Breast epithelium (tissue), 4 donors: ENCODE results near the gene COL28A1. TPM values are rescaled to one million over a fixed set of nuclear protein-coding genes. Genes with fewer than 3 reads are reported as not detected.

Source experiments
- DNase-seq, 2 donors: peaks; one replicate each; pipeline ENCODE4 v3.0.0-alpha.2; 2019; ENCODE audit warnings: low spot score in 2 of 2
- H3K27ac ChIP-seq, 2 donors: fragments of 200-600 bp; sonication (generic) in 1 of 2; one replicate each; pipeline ENCODE4 v1.5.1; 2016 to 2019; ENCODE audit warnings: mild to moderate bottlenecking in 1 of 2
- H3K27me3 ChIP-seq, 2 donors: fragments of 200-600 bp; sonication (generic) in 1 of 2; one replicate each; pipeline versions ENCODE4 v1.5.1 to v1.6.0; 2017 to 2019; ENCODE audit warnings: control low read depth in 1 of 2, mild to moderate bottlenecking in 1 of 2
- H3K36me3 ChIP-seq: fragments of 200-600 bp; one replicate; pipeline ENCODE4 v1.5.1; 2019
- H3K4me1 ChIP-seq, 2 donors: fragments of 200-600 bp; sonication (generic); one replicate each; pipeline ENCODE4 v1.5.1; 2016 to 2019; ENCODE audit warnings: control low read depth in 1 of 2
- H3K4me3 ChIP-seq, 3 donors: fragments of 200-600 bp; sonication (generic); 1 replicate in 2 of 3; 2 replicates in 1 of 3; pipeline ENCODE4 v1.5.1; 2016 to 2019; ENCODE audit warnings: mild to moderate bottlenecking in 3 of 3, moderate library complexity in 2 of 3
- H3K9me3 ChIP-seq, 2 donors: fragments of 200-600 bp; sonication (generic) in 1 of 2; one replicate each; pipeline ENCODE4 v1.5.1; 2016 to 2019; ENCODE audit warnings: control low read depth in 1 of 2
- CTCF ChIP-seq, 3 donors: fragments of 450-650 bp; IDR thresholded peaks; one replicate each; pipeline ENCODE4 v1.5.1; 2016 to 2017; ENCODE audit warnings: antibody characterized with exemption in 3 of 3, mild to moderate bottlenecking in 3 of 3, moderate library complexity in 3 of 3
- POLR2A ChIP-seq: fragments of 450-650 bp; IDR thresholded peaks from one replicate; pipeline ENCODE4 v1.6.1; 2016; ENCODE audit warnings: antibody characterized with exemption, mild to moderate bottlenecking, moderate library complexity
- POLR2AphosphoS5 ChIP-seq, 3 donors: sonication (generic); formaldehyde crosslinking; IDR thresholded peaks; one replicate each; pipeline ENCODE4 v1.6.1; 2017; ENCODE audit warnings: antibody characterized with exemption in 3 of 3
- intact Hi-C: fragments of 100-400 bp; cut with DNase I; formaldehyde crosslinking; loops from one replicate; pipeline ENCODE4 v1.15.1; 2023; ENCODE audit warnings: low total_unique reads
- total RNA-seq, 3 donors: library from RNA; depleted of rRNA; stranded (reverse); fragments of >200 nt; gene quantifications; one replicate each; pipeline ENCODE4 v1.1.0, GENCODE V29; 2016

The COL28A1 gene
- total RNA-seq, 3 donors from 2014 or later: 1.1 to 5.7 (median 4.9) TPM

DNA sequence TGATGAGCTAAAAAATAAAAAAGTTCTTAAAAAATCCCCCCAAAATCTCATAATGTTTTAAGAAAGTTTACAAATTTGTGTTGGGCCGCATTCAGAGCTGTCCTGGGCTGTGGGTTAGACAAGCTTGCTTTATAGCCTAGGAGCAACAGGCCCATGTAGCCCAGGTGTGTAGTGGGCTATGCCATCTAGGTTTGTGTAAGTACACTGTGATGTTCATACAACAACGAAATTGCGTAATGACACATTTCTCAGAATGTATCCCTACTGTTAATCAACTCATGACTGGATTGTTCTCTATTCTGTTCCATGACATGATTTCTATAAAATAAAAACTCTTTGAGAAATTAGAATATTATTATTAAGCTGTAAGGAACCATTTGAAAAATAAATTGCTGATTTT, 44.0 kb upstream of the COL28A1 start:
- no peak for DNase-seq
- Histone ChIP-seq H3K9me3 (no peaks in the 10 kb centered on the region), H3K27ac (no peak overlapping the region), H3K27me3 (no peaks in the 10 kb centered on the region), H3K36me3 (peaks cover 3% of the 10 kb centered on the region), H3K4me3 (no peak overlapping the region), H3K4me1 (no peaks in the 10 kb centered on the region)
- intact Hi-C loops: no loop called here
- TF ChIP-seq POLR2AphosphoS5 (IDR thresholded peaks at IDR 0.05) (no peak), POLR2A (no peak), CTCF (IDR thresholded peaks at IDR 0.05) (no peak)

DNA sequence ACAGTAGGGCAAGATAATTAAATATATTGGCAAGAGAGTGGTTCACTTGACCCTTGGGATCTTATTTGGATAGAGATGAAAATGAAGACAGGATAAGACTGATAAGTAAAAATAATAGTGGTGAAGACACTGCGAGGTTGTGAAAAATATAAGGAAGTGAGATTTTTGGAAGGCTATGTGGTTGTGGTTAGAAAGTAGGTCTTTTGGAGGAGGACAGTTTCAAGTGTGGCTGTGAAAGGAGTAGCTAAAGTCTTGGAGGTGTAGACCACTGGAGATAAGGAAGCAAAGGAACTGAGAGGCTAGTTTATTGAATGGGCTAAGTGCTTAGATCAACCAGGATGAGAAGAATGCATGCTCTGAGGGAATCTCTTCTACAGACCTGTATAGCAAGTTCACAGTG, 42.2 kb upstream of the COL28A1 start:
- Histone ChIP-seq H3K27ac (no peak overlapping the region), H3K27me3 (no peaks in the 10 kb centered on the region), H3K36me3 (peaks cover 3% of the 10 kb centered on the region), H3K4me1 (no peaks in the 10 kb centered on the region), H3K4me3 (no peak overlapping the region), H3K9me3 (no peaks in the 10 kb centered on the region)
- TF ChIP-seq POLR2A (no peak), CTCF (IDR thresholded peaks at IDR 0.05) (no peak), POLR2AphosphoS5 (IDR thresholded peaks at IDR 0.05) (no peak)
- intact Hi-C loops: no loop called here
- DNase-seq: no peak

DNA sequence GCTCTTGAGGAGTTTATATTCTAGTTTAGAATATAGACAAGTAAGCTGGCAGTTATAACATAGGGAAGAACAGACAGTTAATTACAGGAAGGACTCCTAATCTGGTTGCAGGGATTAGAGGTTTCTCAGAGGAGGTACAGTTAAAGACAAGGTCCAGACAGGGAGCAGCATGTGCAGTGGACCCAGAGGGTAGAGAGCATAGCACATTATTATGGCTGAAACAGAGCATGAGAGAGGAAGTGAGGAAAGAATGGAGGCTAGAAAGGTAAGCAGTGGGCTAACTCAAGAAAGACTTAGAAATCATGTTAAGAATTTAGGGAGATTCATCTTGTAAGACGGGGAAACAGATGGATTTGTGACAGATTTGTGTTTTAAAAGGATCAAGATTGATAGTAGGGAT, 40.7 kb upstream of the COL28A1 start:
- H3K4me1 ChIP-seq: no peaks in the 10 kb centered on the region
- no peak for TF ChIP-seq POLR2AphosphoS5 (IDR thresholded peaks at IDR 0.05)
- no peak for TF ChIP-seq POLR2A
- no peak for TF ChIP-seq CTCF (IDR thresholded peaks at IDR 0.05)
- H3K27ac ChIP-seq: no peak overlapping the region
- DNase-seq: no peak
- no peak overlapping the region for H3K4me3 ChIP-seq
- no peaks in the 10 kb centered on the region for H3K27me3 ChIP-seq
- intact Hi-C loops: no loop called here
- peaks cover 3% of the 10 kb centered on the region for H3K36me3 ChIP-seq
- no peaks in the 10 kb centered on the region for H3K9me3 ChIP-seq

GRCh38 chr7:7573701-7574100, 38.0 kb upstream of the COL28A1 start:
- H3K9me3 ChIP-seq: no peaks in the 10 kb centered on the region
- H3K36me3 ChIP-seq: no peaks in the 10 kb centered on the region
- peaks cover 0 to 5% of the 10 kb centered on the region in 2 donors for H3K4me1 ChIP-seq
- H3K27ac ChIP-seq: no peak overlapping the region
- no peak for TF ChIP-seq POLR2A
- TF ChIP-seq POLR2AphosphoS5 (IDR thresholded peaks at IDR 0.05): no peak
- no peak for TF ChIP-seq CTCF (IDR thresholded peaks at IDR 0.05)
- DNase-seq: no peak
- H3K27me3 ChIP-seq: no peaks in the 10 kb centered on the region
- no peak overlapping the region for H3K4me3 ChIP-seq
- intact Hi-C loops: no loop called here

GRCh38 chr7:7570584-7570983, 34.9 kb upstream of the COL28A1 start:
- H3K9me3 ChIP-seq: no peaks in the 10 kb centered on the region
- intact Hi-C loops: no loop called here
- H3K4me1 ChIP-seq: peaks cover 0 to 11% of the 10 kb centered on the region in 2 donors
- DNase-seq: no peak
- no peaks in the 10 kb centered on the region for H3K27me3 ChIP-seq
- H3K27ac ChIP-seq: no peak overlapping the region
- no peak overlapping the region for H3K4me3 ChIP-seq
- H3K36me3 ChIP-seq: no peaks in the 10 kb centered on the region
- no peak for TF ChIP-seq CTCF (IDR thresholded peaks at IDR 0.05)
- no peak for TF ChIP-seq POLR2A
- no peak for TF ChIP-seq POLR2AphosphoS5 (IDR thresholded peaks at IDR 0.05)
